K562 (cell line): Measurements from ENCODE around the gene PDZD2. TPM values are rescaled to one million over a fixed set of nuclear protein-coding genes. Genes with fewer than 3 reads are reported as not detected.

ENCODE experiments used
- ATAC-seq: fragments of 200-7000 bp; cut with Tn5 transposase; 3 replicates; pipeline ENCODE4 v1.9.1; 2020; ENCODE audit warnings: moderate library complexity
- BruUV-seq: library from RNA; stranded (reverse); fragments of 400-500 nt; replicated peaks from 2 replicates; lab custom pipeline; 2021; lab: Mats Ljungman, UMichigan
- CTCF ChIA-PET: fragments of 300-600 bp; formaldehyde crosslinking; extraction: SDS; loops from one replicate; lab custom pipeline; 2021; ENCODE audit warnings: low intra/inter-chr PET ratio; lab: Yijun Ruan, JAX
- POLR2A ChIA-PET: fragments of 300-600, 350-650 bp; sonication (Branson Sonifier 250); formaldehyde crosslinking; extraction: SDS; loops from one replicate; lab custom pipeline; 2021; ENCODE audit warnings: antibody characterized with exemption, inconsistent platforms; lab: Yijun Ruan, JAX
- DNase-seq, 4 experiments: peaks; one replicate each; pipeline versions ENCODE4 v3.0.0 to v3.0.0-alpha.2; 2011 to 2018; ENCODE audit warnings: low spot score in 3 of 4, mixed read lengths in 3 of 4; ENCODE audit errors: extremely low read depth in 1 of 4
- FAIRE-seq: peaks from 2 replicates; lab custom pipeline; 2011; peaks lifted over from hg19 to GRCh38; lab: Jason Lieb, UNC
- H2AFZ ChIP-seq: 2 replicates; pipeline ENCODE4 v1.6.0; 2011; ENCODE audit warnings: low read depth, low read length, control low read depth, inconsistent platforms
- H3K27ac ChIP-seq: fragments of 200-600 bp; 3 replicates; pipeline ENCODE4 v1.8.0; 2011; ENCODE audit warnings: low read depth, mild to moderate bottlenecking, control low read depth, inconsistent platforms, low read length, moderate library complexity, mixed read lengths; ENCODE audit errors: extremely low read depth
- H3K27me3 ChIP-seq, 2 experiments: fragments of 300-600 bp in 1 of 2; 2 replicates in 1 of 2; 3 replicates in 1 of 2; pipeline versions ENCODE4 v1.6.0 to v1.8.0; 2011; ENCODE audit warnings: inconsistent platforms in 2 of 2, low read length in 2 of 2, mild to moderate bottlenecking in 1 of 2, mixed read lengths in 1 of 2, moderate library complexity in 1 of 2; ENCODE audit not compliant: control insufficient read depth in 2 of 2, insufficient read depth in 2 of 2
- H3K36me3 ChIP-seq: fragments of 300-600 bp; 3 replicates; pipeline ENCODE4 v1.8.0; 2011; ENCODE audit warnings: mild to moderate bottlenecking, low read length, inconsistent platforms; ENCODE audit not compliant: control insufficient read depth, insufficient read depth
- H3K4me1 ChIP-seq, 2 experiments: fragments of 200-600 bp in 1 of 2; replicated peaks in 1 of 2; 2 replicates in 1 of 2; 3 replicates in 1 of 2; pipeline versions ENCODE4 v1.5.1 to v1.8.0; 2011; ENCODE audit warnings: inconsistent platforms in 2 of 2, low read length in 2 of 2, mild to moderate bottlenecking in 1 of 2, mixed read lengths in 1 of 2, moderate library complexity in 1 of 2; ENCODE audit not compliant: control insufficient read depth in 2 of 2, insufficient read depth in 2 of 2
- H3K4me2 ChIP-seq: 2 replicates; pipeline ENCODE4 v1.6.1; 2011; ENCODE audit warnings: low read length, control low read depth, inconsistent platforms, mixed read lengths; ENCODE audit not compliant: insufficient read depth
- H3K4me3 ChIP-seq: fragments of 200-600 bp; sonication (generic), shearing (Covaris generic); 2 replicates; pipeline ENCODE4 v1.5.1; 2016; ENCODE audit warnings: control low read depth, inconsistent platforms
- H3K79me2 ChIP-seq: fragments of 200-600 bp; 3 replicates; pipeline ENCODE4 v1.8.0; 2011; ENCODE audit warnings: low read length, inconsistent platforms; ENCODE audit not compliant: control insufficient read depth, insufficient read depth
- H3K9ac ChIP-seq, 2 experiments: 2 replicates each; pipeline versions ENCODE4 v1.6.0 to v1.6.1; 2011; ENCODE audit warnings: low read depth in 2 of 2, low read length in 2 of 2, control low read depth in 1 of 2, inconsistent platforms in 1 of 2, mild to moderate bottlenecking in 1 of 2, mixed read lengths in 1 of 2; ENCODE audit not compliant: insufficient read depth in 1 of 2
- H3K9me1 ChIP-seq: one replicate; pipeline ENCODE4 v1.6.0; 2011; ENCODE audit warnings: inconsistent platforms, mild to moderate bottlenecking, low read length, moderate library complexity; ENCODE audit not compliant: control insufficient read depth, insufficient read depth
- H3K9me3 ChIP-seq: replicated peaks from 2 replicates; pipeline ENCODE4 v1.5.1; 2011; ENCODE audit warnings: low read depth, low read length, inconsistent platforms; ENCODE audit not compliant: control insufficient read depth, insufficient read depth
- H4K20me1 ChIP-seq: replicated peaks from 2 replicates; pipeline ENCODE4 v1.6.1; 2011; ENCODE audit warnings: low read length, inconsistent platforms, mixed read lengths; ENCODE audit not compliant: control insufficient read depth, insufficient read depth
- DIDO1 ChIP-seq: fragments of 450-650 bp; IDR thresholded peaks from 2 replicates; pipeline ENCODE4 v1.6.1; 2016; ENCODE audit warnings: low read depth, missing biosample characterization, missing genetic modification characterization
- ESRRB ChIP-seq: fragments of 250-450 bp; sonication (Bioruptor Pico); IDR thresholded peaks from 2 replicates; pipeline ENCODE4 v1.5.0; 2020; ENCODE audit warnings: mild to moderate bottlenecking, moderate library complexity, borderline replicate concordance
- HDAC6 ChIP-seq: IDR thresholded peaks from 2 replicates; pipeline ENCODE4 v1.6.1; 2012; ENCODE audit warnings: low read depth, mild to moderate bottlenecking, control low read depth, inconsistent platforms, low read length, moderate library complexity
- NR2F6 ChIP-seq: fragments of 450-650 bp; formaldehyde crosslinking; IDR thresholded peaks from 2 replicates; pipeline ENCODE4 v1.4.0; 2020; ENCODE audit warnings: mild to moderate bottlenecking
- POU5F1 ChIP-seq: fragments of 150-350 bp; IDR thresholded peaks from 2 replicates; pipeline ENCODE4 v1.6.1; 2014; ENCODE audit warnings: borderline replicate concordance, low read length, low read depth, mild to moderate bottlenecking; ENCODE audit not compliant: partially characterized antibody
- ZKSCAN3 ChIP-seq: fragments of 250-450 bp; sonication (Bioruptor Pico); IDR thresholded peaks from 2 replicates; pipeline ENCODE4 v1.4.0; 2020
- WGBS: fragments of 100-300 bp; shearing (Covaris generic); methylation state at CpG from one replicate; pipeline ENCODE4 v1.1.6; 2016; ENCODE audit warnings: low coverage, mixed read lengths; ENCODE audit not compliant: insufficient coverage; ENCODE audit errors: missing lambda C conversion rate; 5-methylcytosine and 5-hydroxymethylcytosine counted together
- in situ Hi-C: fragments of 300-500 bp; cut with MboI; formaldehyde crosslinking; loops from 4 replicates; pipeline ENCODE4 v1.15.0; 2018; ENCODE audit warnings: inconsistent platforms, mixed read lengths
- intact Hi-C: fragments of 100-400 bp; cut with micrococcal nuclease; formaldehyde crosslinking; loops from 2 replicates; pipeline ENCODE4 v1.14.2; 2022
- polyA plus RNA-seq, 8 experiments: library from polyadenylated mRNA; depleted of rRNA in 4 of 8; stranded (reverse) in 5 of 8; unstranded in 3 of 8; fragments of >200 nt; fragmentation: Nextera tagmentation in 2 of 8; fragmentation: Illumina TruSeq in 1 of 8; extraction: Ambion mirVana in 2 of 8; extraction: Trizol in 1 of 8; gene quantifications; 2 replicates each; pipeline versions ENCODE4 v1.2.1 to v1.2.3, GENCODE V29; 2011 to 2014; ENCODE audit warnings: inconsistent platforms in 1 of 8, missing spikeins in 1 of 8
- total RNA-seq, 7 experiments: library from RNA; depleted of rRNA in 6 of 7; stranded (reverse); fragments of >200 nt in 6 of 7; fragmentation: Illumina TruSeq in 2 of 7; extraction: Trizol in 2 of 7; gene quantifications; 2 replicates each; pipeline versions ENCODE4 v1.2.1 to v1.2.3, GENCODE V29; 2011 to 2021; ENCODE audit warnings: low replicate concordance in 1 of 7
- TF ChIP-seq, protein P1 (sequence below), 2 experiments: fragments of 450-650 bp in 1 of 2; sonication (generic) in 1 of 2; formaldehyde crosslinking in 1 of 2; IDR thresholded peaks; 2 replicates each; pipeline versions ENCODE4 v1.7.1 to v1.9.0; 2016 to 2022; ENCODE audit warnings: inconsistent platforms in 1 of 2, mild to moderate bottlenecking in 1 of 2, missing genetic modification reagents in 1 of 2
- TF ChIP-seq, protein P2 (sequence below): sonication (generic); formaldehyde crosslinking; IDR thresholded peaks from 2 replicates; pipeline ENCODE4 v1.8.1; 2023; ENCODE audit warnings: missing genetic modification reagents, mild to moderate bottlenecking, borderline replicate concordance

PDZD2 gene
- total and polyA plus RNA-seq, 9 of the 15 experiments (the other 6 are each of a cell fraction or from before 2014, with no cell fraction given) = 0.02 to 0.08 (median 0.04) TPM; not detected in 6

DNA sequence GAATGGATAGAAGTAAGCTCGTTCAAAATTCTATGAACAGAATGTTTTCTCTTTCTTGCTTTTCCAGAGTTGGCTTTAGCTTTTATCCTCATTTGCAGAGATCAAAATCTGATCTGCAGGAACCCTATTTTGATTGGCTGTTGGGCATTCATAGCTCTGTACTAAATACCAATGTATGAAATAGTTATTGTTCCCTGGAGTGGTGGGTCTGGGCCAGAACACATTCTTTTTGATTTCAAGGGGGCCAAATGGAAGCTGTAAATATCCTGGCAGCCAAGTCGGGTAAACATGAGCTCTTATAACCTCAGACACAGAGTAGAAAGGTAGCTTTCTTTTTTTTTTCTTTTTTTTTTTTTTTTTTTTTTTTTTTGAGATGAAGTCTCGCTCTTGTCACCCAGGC lies 241.5 kb downstream of the PDZD2 start:
- BruUV-seq = no TSS peak
- intact Hi-C loops = no loop called here
- H3K27me3 ChIP-seq = peaks cover 8 to 9% of the 10 kb centered on the region in 2 experiments; a peak in 4 of 5 replicates
- no peaks in the 10 kb centered on the region for H3K9me3 ChIP-seq
- H3K4me2 ChIP-seq = no peak overlapping the region
- H3K79me2 ChIP-seq = no peaks in the 10 kb centered on the region
- no peaks in the 10 kb centered on the region for H3K4me1 ChIP-seq
- H3K4me3 ChIP-seq = no peak overlapping the region
- CTCF ChIA-PET = no interaction called here
- ATAC-seq (no peak), DNase-seq (no peak), FAIRE-seq (no peak)
- H4K20me1 ChIP-seq = no peaks in the 10 kb centered on the region
- no peak overlapping the region for H3K27ac ChIP-seq
- 0% methylated on average over 2 of the region's 3 CpGs for WGBS
- POLR2A ChIA-PET = interaction anchor here (0.5 to 2.2 kb wide), 2 partner anchors 28 to 43 kb away, joined by 3 to 5 read pairs; no protein-coding TSS in a partner anchor
- no peak overlapping the region for H3K9ac ChIP-seq
- H3K9me1 ChIP-seq = no peaks in the 10 kb centered on the region
- no peak overlapping the region for H2AFZ ChIP-seq
- in situ Hi-C loops = no loop called here
- H3K36me3 ChIP-seq = no peaks in the 10 kb centered on the region
- TF ChIP-seq DIDO1 (tag) (no peak), ESRRB (CRISPR knock-in tag) (no peak), HDAC6 (no peak), ZKSCAN3 (CRISPR knock-in tag) (no peak), POU5F1 (no peak), NR2F6 (CRISPR knock-in tag) (no peak)
- TF ChIP-seq, protein P1, sequence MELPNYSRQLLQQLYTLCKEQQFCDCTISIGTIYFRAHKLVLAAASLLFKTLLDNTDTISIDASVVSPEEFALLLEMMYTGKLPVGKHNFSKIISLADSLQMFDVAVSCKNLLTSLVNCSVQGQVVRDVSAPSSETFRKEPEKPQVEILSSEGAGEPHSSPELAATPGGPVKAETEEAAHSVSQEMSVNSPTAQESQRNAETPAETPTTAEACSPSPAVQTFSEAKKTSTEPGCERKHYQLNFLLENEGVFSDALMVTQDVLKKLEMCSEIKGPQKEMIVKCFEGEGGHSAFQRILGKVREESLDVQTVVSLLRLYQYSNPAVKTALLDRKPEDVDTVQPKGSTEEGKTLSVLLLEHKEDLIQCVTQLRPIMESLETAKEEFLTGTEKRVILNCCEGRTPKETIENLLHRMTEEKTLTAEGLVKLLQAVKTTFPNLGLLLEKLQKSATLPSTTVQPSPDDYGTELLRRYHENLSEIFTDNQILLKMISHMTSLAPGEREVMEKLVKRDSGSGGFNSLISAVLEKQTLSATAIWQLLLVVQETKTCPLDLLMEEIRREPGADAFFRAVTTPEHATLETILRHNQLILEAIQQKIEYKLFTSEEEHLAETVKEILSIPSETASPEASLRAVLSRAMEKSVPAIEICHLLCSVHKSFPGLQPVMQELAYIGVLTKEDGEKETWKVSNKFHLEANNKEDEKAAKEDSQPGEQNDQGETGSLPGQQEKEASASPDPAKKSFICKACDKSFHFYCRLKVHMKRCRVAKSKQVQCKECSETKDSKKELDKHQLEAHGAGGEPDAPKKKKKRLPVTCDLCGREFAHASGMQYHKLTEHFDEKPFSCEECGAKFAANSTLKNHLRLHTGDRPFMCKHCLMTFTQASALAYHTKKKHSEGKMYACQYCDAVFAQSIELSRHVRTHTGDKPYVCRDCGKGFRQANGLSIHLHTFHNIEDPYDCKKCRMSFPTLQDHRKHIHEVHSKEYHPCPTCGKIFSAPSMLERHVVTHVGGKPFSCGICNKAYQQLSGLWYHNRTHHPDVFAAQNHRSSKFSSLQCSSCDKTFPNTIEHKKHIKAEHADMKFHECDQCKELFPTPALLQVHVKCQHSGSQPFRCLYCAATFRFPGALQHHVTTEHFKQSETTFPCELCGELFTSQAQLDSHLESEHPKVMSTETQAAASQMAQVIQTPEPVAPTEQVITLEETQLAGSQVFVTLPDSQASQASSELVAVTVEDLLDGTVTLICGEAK (IDR thresholded peaks at IDR 0.05) = no peak
- TF ChIP-seq, protein P1 (CRISPR knock-in tag; IDR thresholded peaks at IDR 0.05) = no peak
- TF ChIP-seq, protein P2, sequence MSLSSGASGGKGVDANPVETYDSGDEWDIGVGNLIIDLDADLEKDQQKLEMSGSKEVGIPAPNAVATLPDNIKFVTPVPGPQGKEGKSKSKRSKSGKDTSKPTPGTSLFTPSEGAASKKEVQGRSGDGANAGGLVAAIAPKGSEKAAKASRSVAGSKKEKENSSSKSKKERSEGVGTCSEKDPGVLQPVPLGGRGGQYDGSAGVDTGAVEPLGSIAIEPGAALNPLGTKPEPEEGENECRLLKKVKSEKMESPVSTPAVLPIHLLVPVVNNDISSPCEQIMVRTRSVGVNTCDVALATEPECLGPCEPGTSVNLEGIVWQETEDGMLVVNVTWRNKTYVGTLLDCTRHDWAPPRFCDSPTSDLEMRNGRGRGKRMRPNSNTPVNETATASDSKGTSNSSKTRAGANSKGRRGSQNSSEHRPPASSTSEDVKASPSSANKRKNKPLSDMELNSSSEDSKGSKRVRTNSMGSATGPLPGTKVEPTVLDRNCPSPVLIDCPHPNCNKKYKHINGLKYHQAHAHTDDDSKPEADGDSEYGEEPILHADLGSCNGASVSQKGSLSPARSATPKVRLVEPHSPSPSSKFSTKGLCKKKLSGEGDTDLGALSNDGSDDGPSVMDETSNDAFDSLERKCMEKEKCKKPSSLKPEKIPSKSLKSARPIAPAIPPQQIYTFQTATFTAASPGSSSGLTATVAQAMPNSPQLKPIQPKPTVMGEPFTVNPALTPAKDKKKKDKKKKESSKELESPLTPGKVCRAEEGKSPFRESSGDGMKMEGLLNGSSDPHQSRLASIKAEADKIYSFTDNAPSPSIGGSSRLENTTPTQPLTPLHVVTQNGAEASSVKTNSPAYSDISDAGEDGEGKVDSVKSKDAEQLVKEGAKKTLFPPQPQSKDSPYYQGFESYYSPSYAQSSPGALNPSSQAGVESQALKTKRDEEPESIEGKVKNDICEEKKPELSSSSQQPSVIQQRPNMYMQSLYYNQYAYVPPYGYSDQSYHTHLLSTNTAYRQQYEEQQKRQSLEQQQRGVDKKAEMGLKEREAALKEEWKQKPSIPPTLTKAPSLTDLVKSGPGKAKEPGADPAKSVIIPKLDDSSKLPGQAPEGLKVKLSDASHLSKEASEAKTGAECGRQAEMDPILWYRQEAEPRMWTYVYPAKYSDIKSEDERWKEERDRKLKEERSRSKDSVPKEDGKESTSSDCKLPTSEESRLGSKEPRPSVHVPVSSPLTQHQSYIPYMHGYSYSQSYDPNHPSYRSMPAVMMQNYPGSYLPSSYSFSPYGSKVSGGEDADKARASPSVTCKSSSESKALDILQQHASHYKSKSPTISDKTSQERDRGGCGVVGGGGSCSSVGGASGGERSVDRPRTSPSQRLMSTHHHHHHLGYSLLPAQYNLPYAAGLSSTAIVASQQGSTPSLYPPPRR = no peak
